GM19328 (cell line): ENCODE measurements around the gene BMAL1.
"Not testable (repeated sequence)": the region's sequence is repeated elsewhere in the genome, so short reads cannot be mapped to it uniquely, and the experiment has no call there.

Source experiments
- ATAC-seq: cut with Tn5 transposase; IDR thresholded peaks from one replicate; pipeline ENCODE4 v1.9.1; 2021; ENCODE audit warnings: mild to moderate bottlenecking, moderate library complexity; ENCODE audit not compliant: unreplicated experiment

BMAL1 gene

GRCh38 chr11:13277768-13278608 is at the start of gene BMAL1:
BMAL1 (plus strand) TSS chr11:13277790; CDS start chr11:13354309, 76,519 bp downstream.
- ATAC-seq = peak; percentile 26

- no peak for ATAC-seq
Measured at GRCh38 chr11:13228572-13228971, 49.0 kb upstream of the BMAL1 start.

GRCh38 chr11:13229136-13229535 is 48.5 kb upstream of the BMAL1 start:
- ATAC-seq = no peak

- no peak for ATAC-seq
Measured at GRCh38 chr11:13229711-13230318, 47.8 kb upstream of the BMAL1 start.

- ATAC-seq = no peak
Measured at GRCh38 chr11:13233173-13233745, 44.3 kb upstream of the BMAL1 start.

GRCh38 chr11:13235895-13236294 is 41.7 kb upstream of the BMAL1 start:
- no peak for ATAC-seq

GRCh38 chr11:13236626-13237025 is 41.0 kb upstream of the BMAL1 start:
- ATAC-seq = no peak

GRCh38 chr11:13237761-13238160 is 39.8 kb upstream of the BMAL1 start:
- ATAC-seq = no peak

GRCh38 chr11:13238879-13239514 is 38.6 kb upstream of the BMAL1 start:
- ATAC-seq = no peak

GRCh38 chr11:13242564-13242963 is 35.0 kb upstream of the BMAL1 start:
- ATAC-seq = no peak

GRCh38 chr11:13247606-13248296 is 29.8 kb upstream of the BMAL1 start:
- no peak for ATAC-seq

GRCh38 chr11:13249177-13249576 is 28.4 kb upstream of the BMAL1 start:
- ATAC-seq = no peak

- no peak for ATAC-seq
Measured at GRCh38 chr11:13249992-13250391, 27.6 kb upstream of the BMAL1 start.

GRCh38 chr11:13251966-13252365 is 25.6 kb upstream of the BMAL1 start:
- ATAC-seq = no peak

- ATAC-seq = no peak
Measured at GRCh38 chr11:13252438-13252837, 25.2 kb upstream of the BMAL1 start.

- no peak for ATAC-seq
Measured at GRCh38 chr11:13256216-13256615, 21.4 kb upstream of the BMAL1 start.

- ATAC-seq = not testable (repeated sequence)
Measured at GRCh38 chr11:13258061-13258460, 19.5 kb upstream of the BMAL1 start.

- ATAC-seq = no peak
Measured at GRCh38 chr11:13258855-13259254, 18.7 kb upstream of the BMAL1 start.

GRCh38 chr11:13259374-13259773 is 18.2 kb upstream of the BMAL1 start:
- ATAC-seq = no peak

- no peak for ATAC-seq
Measured at GRCh38 chr11:13260201-13260962, 17.2 kb upstream of the BMAL1 start.
